Mucosa of descending colon (tissue), 3 donors: ENCODE data around the gene KEL. TPM values are rescaled to one million over a fixed set of nuclear protein-coding genes. Genes with fewer than 3 reads are reported as not detected.

Experiments
- ATAC-seq: fragments of 200-7000 bp; cut with Tn5 transposase; one replicate; pipeline ENCODE4 v1.9.1; 2020; ENCODE audit warnings: mild to moderate bottlenecking, moderate library complexity
- DNase-seq, 3 donors: peaks; one replicate each; pipeline ENCODE4 v3.0.0-alpha.2; 2020
- H3K36me3 ChIP-seq: fragments of 200-600 bp; one replicate; pipeline ENCODE4 v1.8.0; 2021; ENCODE audit warnings: low read depth, mild to moderate bottlenecking
- H3K4me1 ChIP-seq: fragments of 200-600 bp; one replicate; pipeline ENCODE4 v1.8.0; 2021; ENCODE audit warnings: low read depth, mild to moderate bottlenecking
- H3K4me3 ChIP-seq: fragments of 200-600 bp; one replicate; pipeline ENCODE4 v1.8.0; 2021; ENCODE audit warnings: mild to moderate bottlenecking
- H3K9me3 ChIP-seq: fragments of 200-600 bp; one replicate; pipeline ENCODE4 v1.8.0; 2021; ENCODE audit warnings: mild to moderate bottlenecking
- CTCF ChIP-seq: fragments of 200-600 bp; IDR thresholded peaks from one replicate; pipeline ENCODE4 v1.8.0; 2022; ENCODE audit warnings: antibody characterized with exemption, mild to moderate bottlenecking
- intact Hi-C, 2 donors: fragments of 100-400 bp; cut with DNase I in 1 of 2; cut with micrococcal nuclease in 1 of 2; formaldehyde crosslinking; loops; one replicate each; pipeline versions ENCODE4 v1.11.0 to v1.11.1; 2022; cut with DNase I, micrococcal nuclease
- total RNA-seq, 3 donors: library from RNA; stranded (reverse); fragmentation: NEBNext Ultra II Directional in 2 of 3; extraction: Animal tissue kit (Norgen Biotek cat#: 25700) in 2 of 3; gene quantifications; one replicate each; pipeline versions ENCODE4 v1.2.1 to v1.2.4, GENCODE V29; 2021 to 2023
- donor health status: DM: no; HTN: no; CAD: no; lungs with moderate emphysema.
- donor health status: DM: no; HTN: no; CAD: no.
- donor health status: DM: no; HTN: yes; CAD: no.

Gene KEL
- total RNA-seq, 3 donors from 2014 or later, result 0.55 TPM; not detected in 2

- Histone ChIP-seq H3K36me3 (no peaks in the 10 kb centered on the region), H3K9me3 (no peaks in the 10 kb centered on the region), H3K4me1 (no peaks in the 10 kb centered on the region), H3K4me3 (no peak overlapping the region)
- intact Hi-C loops, result no loop called here
- ATAC-seq (no peak), DNase-seq (no peak)
- no peak for TF ChIP-seq CTCF
These were observed 58.0 kb downstream of the KEL start for GRCh38 chr7:142904128-142904527.

DNA sequence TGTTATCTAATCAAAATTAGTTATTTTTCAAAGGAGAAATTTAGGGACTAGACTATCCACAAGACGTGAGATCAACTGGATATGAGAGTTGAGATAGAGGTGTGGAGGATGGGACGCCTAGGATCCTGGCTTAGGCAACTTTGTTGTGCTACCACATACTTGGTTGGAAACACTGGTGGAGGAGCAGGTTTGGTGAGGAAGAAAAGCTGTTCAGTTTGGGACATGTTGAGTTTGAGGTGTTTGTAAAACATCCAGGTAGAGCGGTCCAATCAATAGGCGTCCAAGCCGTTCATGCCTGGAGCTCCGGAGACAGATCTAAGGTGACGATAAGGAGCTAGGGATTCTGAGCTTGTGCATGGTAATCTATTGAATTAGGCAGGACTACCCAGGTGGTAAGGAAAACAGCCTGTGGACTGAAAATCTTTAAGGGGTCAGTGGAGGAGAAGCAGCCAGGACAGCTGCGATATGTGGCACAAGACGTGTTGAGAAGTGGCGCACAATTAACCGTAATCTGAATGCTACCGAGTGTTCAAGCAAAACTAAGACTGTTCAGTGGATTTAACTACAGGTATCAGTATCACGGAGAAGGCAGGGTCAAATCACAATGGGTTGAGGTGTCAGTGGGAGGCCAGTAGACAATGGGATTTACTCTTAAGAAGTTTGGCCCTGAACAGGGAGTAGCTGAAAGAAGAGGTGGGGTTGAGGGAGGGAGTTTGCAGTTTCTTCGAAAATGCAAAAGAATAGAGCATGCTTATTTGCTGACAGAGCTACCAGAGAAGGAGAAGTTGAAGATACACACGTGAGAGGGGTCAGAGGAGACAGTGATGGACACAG lies 60.5 kb downstream of the KEL start:
- no peak overlapping the region for H3K4me3 ChIP-seq
- intact Hi-C loops, result no loop called here
- DNase-seq, result no peak
- H3K9me3 ChIP-seq, result no peaks in the 10 kb centered on the region
- no peaks in the 10 kb centered on the region for H3K4me1 ChIP-seq
- no peak for ATAC-seq
- no peak for TF ChIP-seq CTCF
- H3K36me3 ChIP-seq, result no peaks in the 10 kb centered on the region

- DNase-seq (no peak), ATAC-seq (no peak)
- no peak overlapping the region for H3K4me3 ChIP-seq
- no peaks in the 10 kb centered on the region for H3K4me1 ChIP-seq
- no peaks in the 10 kb centered on the region for H3K36me3 ChIP-seq
- intact Hi-C loops, result no loop called here
- no peak for TF ChIP-seq CTCF
- no peaks in the 10 kb centered on the region for H3K9me3 ChIP-seq
These were observed 62.5 kb downstream of the KEL start for GRCh38 chr7:142899661-142900060.

GRCh38 chr7:142898377-142899170 lies 63.6 kb downstream of the KEL start:
- no peak for TF ChIP-seq CTCF
- no peak for ATAC-seq
- Histone ChIP-seq H3K9me3 (no peaks in the 10 kb centered on the region), H3K4me1 (no peaks in the 10 kb centered on the region), H3K36me3 (no peaks in the 10 kb centered on the region), H3K4me3 (no peak overlapping the region)
- no peak for DNase-seq
- intact Hi-C loops, result no loop called here

DNA sequence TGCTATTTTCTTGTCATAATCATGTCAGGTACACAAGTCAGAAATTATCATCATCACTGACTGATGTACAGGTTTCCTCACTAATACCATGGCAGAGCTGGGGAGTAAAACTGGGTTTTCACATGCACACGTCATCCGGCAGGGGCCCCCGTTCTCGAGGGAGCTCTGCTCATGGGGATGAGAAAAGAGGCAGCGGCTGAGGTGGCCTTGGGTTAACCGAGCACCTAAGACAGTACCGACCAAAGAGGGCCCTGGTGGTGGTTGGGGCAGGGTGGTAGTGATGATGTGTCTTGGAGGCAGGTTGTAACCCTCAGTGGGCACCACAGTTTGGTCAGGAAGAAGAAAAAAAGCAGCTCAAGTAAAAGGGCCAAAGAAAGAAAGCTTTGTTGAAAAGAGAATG lies 64.5 kb downstream of the KEL start:
- TF ChIP-seq CTCF, result no peak
- Histone ChIP-seq H3K4me1 (no peaks in the 10 kb centered on the region), H3K4me3 (no peak overlapping the region), H3K36me3 (no peaks in the 10 kb centered on the region), H3K9me3 (no peaks in the 10 kb centered on the region)
- ATAC-seq (no peak), DNase-seq (no peak)
- intact Hi-C loops, result no loop called here
